ENCODE data around the gene HBP1.
"Not testable (repeated sequence)": the region's sequence is repeated elsewhere in the genome, so short reads cannot be mapped to it uniquely, and the experiment has no call there.

DNA sequence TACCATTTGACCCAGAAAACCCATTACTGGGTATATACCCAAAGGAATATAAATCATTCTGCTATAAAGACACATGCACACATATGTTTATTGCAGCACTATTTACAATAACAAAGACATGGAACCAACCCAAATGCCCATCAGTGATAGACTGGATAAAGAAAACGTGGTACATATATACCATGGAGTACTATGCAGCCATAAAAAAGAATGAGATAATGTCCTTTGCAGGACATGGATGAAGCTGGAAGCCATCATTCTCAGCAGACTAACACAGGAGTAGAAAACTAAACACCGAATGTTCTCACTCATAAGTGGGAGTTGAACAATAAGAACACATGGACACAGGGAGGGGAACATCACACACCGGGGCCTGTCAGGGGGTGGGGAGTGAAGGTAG is 13.1 kb upstream of the HBP1 start:
- TF ChIP-seq, protein P1, sequence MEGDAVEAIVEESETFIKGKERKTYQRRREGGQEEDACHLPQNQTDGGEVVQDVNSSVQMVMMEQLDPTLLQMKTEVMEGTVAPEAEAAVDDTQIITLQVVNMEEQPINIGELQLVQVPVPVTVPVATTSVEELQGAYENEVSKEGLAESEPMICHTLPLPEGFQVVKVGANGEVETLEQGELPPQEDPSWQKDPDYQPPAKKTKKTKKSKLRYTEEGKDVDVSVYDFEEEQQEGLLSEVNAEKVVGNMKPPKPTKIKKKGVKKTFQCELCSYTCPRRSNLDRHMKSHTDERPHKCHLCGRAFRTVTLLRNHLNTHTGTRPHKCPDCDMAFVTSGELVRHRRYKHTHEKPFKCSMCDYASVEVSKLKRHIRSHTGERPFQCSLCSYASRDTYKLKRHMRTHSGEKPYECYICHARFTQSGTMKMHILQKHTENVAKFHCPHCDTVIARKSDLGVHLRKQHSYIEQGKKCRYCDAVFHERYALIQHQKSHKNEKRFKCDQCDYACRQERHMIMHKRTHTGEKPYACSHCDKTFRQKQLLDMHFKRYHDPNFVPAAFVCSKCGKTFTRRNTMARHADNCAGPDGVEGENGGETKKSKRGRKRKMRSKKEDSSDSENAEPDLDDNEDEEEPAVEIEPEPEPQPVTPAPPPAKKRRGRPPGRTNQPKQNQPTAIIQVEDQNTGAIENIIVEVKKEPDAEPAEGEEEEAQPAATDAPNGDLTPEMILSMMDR (conservative IDR thresholded peaks at IDR 0.05 in 1 of 2, IDR thresholded peaks at IDR 0.05 in 1 of 2; ENCODE audit: extremely low read depth in 1 of 2, insufficient read depth in 1 of 2, low read depth in 1 of 2, low read length in 2 of 2): not testable (repeated sequence)
- TF ChIP-seq EZH2 (IDR thresholded peaks at IDR 0.05; ENCODE audit: borderline replicate concordance, low read length): not testable (repeated sequence)
